GM21447 (cell line): ENCODE measurements around the gene MBOAT7.

ENCODE experiments used
- ATAC-seq: cut with Tn5 transposase; IDR thresholded peaks from one replicate; pipeline ENCODE4 v1.9.1; 2021; ENCODE audit not compliant: unreplicated experiment

Gene MBOAT7

GRCh38 chr19:54147676-54148075 is 41.7 kb downstream of the MBOAT7 start:
- no peak for ATAC-seq

- ATAC-seq, result no peak
Observed at GRCh38 chr19:54145541-54146158, 43.7 kb downstream of the MBOAT7 start.

- no peak for ATAC-seq
Observed at GRCh38 chr19:54142166-54142780, 47.1 kb downstream of the MBOAT7 start.

GRCh38 chr19:54141356-54141755 is 48.0 kb downstream of the MBOAT7 start:
- no peak for ATAC-seq

DNA sequence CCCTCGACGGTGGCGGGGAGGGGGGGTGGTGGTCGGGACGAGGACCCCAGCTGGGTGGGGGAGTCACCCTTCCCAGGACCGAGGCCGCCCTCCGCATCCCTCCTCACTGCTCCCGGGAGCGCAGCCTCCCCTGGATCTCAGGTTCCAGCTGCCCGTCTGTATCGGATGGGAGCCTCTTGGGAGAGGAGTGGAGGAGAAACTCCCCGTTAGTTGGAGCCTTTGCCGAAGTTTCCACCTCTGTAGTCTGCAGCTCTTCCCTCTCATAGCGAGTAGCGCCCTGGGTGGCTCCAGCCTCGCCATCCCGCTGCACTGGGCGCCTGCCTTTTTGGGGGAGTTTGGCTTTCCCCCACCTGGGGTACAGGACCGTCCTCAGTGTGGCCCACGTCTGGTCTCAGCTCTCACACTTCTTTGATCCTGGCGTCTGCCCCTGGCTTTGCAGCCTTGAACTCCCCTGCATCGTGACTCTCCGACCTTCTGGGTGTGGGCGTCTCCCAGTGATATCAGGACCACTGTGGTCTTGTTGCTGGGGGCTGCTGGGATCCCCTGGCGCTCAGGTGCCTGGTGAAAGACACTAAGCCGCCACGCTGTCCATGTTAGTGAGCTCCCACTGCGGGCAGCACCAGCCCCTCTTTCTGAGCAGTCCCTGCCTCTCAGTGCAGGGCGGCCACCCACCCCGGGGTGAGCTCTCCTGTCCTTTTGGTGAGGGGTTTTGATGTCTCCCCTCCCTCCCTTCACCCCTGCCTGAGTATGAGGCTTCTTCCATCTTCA is 50.7 kb downstream of the MBOAT7 start:
- ATAC-seq, result no peak

GRCh38 chr19:54137699-54138488 is 51.5 kb downstream of the MBOAT7 start, which contains the start of gene CNOT3:
TSS of gene CNOT3 (plus strand) at chr19:54137762. CDS start at chr19:54142979, 5,217 bp downstream.
- ATAC-seq, result no peak

DNA sequence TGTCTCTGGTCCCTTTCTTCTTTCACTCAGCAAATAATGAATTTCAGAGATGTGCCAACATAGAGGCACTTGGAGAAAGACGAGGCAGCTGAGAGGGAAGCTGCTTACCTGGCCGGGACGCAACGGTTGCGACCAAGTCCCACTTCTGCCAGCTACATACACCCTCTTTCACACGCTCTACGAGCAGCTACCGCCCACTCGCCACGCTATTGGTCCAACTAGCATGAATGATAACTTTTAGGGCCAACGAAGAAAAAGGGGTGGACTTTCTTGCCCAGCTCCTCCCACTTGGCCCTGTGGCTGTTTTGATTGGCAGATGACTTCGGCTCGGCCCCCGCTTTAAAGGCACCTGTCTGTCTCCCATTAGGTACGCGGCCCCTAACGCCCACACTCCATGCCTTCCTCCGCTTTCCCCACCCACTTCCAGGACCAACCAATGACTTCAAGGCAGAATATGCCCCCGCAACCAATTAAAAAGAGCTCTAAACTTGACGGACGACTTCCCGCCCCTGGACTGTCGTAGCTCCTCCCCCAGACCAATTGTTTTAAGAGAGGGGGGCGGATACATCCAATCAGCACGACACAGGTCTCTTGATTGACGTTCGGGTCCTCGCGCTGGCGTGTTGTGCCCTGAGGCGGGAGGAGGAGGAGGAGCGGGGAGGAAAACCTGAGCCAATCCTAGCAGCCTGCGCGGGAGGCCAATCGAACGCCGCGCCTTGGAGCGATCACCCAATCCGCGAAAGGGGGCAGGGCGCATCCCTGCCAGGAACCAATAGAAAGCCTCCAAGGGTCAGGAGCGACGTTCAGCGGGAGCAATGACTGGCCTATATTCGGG is 52.3 kb downstream of the MBOAT7 start:
- peak; percentile 72 for ATAC-seq

DNA sequence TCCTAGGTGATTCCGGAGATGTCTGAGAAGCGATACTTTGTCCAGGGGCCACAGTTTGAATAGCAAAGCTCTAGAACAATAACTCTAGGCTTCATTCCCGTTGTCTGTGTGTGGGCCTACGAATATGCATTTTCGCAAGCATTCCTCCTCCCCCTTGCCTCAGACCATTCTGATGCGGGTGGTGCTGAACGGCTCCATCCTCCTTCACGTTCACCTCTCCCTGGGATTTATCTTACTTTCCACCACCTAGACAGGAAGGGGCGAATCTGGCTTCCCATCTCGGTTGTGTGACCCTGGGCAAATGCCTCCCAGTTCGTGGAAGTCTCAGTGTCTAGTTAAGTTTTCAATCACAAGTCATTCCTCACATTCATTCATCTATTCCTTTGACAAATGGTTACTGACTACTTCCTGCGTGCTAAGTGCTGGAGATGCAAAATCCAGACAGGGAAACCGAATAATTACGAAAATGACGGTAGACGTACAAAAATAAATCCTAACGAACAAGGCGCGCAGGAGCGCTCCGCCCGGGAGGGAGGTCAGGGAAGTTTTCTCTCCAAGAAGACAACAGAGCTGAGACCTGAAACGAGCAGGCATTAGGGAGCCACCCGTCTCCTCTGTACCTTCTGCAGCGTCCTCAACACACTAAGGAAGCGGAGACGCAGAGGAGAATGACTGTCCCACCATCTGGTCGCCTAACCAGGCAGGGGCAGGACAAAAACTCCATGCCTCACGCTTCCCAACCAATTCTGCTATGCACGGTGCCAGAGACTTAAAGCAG is 53.1 kb downstream of the MBOAT7 start:
- ATAC-seq, result no peak

GRCh38 chr19:54133957-54134590 is 55.3 kb downstream of the MBOAT7 start:
- ATAC-seq, result no peak

DNA sequence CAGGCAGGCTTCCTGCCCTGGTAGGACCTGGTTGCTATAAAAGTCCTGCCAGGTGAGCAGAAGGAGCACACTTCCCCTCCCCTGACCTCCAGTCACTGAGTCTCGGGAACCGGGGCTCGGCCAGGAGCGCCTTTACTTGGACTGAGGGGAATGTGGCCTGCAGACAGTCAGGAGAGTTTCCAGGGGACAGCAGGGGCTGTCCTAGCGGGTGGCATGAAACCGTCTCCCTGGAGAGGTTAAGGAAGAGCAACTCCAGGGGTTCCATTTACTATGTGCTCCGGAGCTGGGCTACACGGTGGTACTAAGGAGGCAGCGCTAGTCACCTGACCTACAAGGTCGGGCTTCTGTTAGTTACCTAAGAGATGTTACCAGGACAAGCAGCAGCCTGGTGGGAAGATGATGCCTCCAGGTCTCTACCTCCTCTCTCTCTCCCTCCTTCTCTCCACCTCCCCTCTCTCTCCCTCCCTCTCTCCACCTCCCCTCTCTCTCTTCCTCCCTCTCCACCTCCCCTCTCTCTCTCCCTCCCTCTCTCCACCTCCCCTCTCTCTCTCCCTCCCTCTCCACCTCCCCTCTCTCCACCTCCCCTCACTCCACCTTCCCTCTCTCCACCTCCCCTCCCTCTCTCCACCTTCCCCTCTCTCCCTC is 55.9 kb downstream of the MBOAT7 start:
- ATAC-seq, result no peak

- ATAC-seq, result no peak
Observed at GRCh38 chr19:54129617-54129996, 59.8 kb downstream of the MBOAT7 start.

DNA sequence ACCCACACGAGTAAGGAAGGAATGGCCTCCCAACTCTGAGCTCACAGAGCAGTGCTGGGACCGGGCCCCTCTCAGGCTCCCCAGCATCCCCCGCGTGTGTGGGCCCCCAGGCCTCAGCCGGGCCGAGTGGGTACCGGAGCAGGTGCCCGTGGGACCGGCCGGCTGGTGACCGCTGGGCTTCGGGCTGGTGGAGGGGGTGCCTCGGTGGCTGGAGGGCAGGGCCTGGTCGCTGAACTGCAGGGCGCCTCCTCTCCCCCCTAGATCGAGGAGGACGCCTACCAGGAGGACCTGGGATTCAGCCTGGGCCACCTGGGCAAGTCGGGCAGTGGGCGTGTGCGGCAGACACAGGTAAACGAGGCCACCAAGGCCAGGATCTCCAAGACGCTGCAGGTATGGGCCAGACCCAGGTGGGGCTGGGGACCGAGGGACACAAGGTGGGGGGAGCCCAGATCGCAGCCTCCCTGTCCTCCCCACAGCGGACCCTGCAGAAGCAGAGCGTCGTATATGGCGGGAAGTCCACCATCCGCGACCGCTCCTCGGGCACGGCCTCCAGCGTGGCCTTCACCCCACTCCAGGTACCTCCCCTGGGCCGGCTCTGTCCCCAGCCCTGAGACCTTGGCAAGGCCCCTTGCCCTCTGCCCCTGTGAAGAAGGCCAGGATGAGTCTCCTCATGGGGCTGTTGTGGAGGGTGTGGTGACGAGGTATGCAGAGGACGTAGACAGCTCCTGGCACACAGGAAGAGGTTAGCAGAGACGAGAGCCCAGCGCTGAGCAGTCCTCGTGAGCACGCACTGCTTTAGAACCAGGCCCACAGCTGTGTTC is 60.4 kb downstream of the MBOAT7 start:
- no peak for ATAC-seq

DNA sequence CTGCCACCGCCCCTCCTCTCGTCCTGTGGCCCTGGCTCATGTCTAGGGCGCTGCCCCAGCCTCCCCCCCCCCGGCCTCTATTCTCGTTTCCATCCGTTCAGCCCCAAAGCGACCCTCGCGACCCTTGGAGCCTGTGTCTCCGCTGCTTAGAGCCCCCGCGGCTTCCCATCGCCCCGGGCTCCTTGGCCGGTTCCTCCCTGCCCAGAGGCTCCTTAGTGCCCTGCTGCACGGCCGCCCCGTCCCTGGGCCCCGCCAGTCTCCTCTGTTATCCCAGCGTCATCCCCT is 61.0 kb downstream of the MBOAT7 start:
- no peak for ATAC-seq

- ATAC-seq, result no peak
Observed at GRCh38 chr19:54127688-54128440, 61.5 kb downstream of the MBOAT7 start.

GRCh38 chr19:54125713-54126112 is 63.7 kb downstream of the MBOAT7 start:
- ATAC-seq, result no peak

DNA sequence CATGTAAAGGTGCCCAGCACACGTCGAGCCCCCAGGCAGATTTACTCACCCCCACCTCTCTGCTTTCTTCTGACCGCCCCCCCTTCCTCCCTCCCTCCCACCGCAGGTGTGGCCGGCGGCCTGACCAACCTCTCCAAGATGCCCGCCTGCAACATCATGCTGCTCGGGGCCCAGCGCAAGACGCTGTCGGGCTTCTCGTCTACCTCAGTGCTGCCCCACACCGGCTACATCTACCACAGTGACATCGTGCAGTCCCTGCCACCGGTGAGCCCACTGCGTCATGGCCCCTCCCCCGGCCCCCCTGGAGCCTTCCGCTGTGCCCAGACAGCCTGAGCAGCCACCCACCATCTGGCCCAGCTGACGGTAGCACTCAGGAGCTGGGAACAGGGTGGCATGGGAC is 65.0 kb downstream of the MBOAT7 start:
- no peak for ATAC-seq

DNA sequence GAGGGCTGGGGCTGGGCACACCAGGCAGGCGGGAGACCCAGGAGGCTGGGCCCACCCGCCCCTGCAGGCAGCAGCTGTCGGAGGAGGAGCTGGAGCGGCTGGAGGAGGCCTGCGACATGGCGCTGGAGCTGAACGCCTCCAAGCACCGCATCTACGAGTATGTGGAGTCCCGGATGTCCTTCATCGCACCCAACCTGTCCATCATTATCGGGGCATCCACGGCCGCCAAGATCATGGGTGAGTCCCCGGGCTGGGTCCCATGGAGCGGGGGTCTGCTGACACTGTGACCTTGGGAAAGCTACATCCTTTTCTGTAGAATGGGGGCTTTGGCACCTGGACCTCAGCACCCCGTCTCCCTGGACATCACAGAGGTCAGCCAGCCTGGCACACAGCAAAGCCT is 65.7 kb downstream of the MBOAT7 start:
- ATAC-seq, result no peak
